ENCODE data around the gene HSD11B1. TPM values are rescaled to one million over a fixed set of nuclear protein-coding genes. Genes with fewer than 3 reads are reported as not detected.

Gene HSD11B1
- total RNA-seq, 1 donor from 2014 or later: not detected

DNA sequence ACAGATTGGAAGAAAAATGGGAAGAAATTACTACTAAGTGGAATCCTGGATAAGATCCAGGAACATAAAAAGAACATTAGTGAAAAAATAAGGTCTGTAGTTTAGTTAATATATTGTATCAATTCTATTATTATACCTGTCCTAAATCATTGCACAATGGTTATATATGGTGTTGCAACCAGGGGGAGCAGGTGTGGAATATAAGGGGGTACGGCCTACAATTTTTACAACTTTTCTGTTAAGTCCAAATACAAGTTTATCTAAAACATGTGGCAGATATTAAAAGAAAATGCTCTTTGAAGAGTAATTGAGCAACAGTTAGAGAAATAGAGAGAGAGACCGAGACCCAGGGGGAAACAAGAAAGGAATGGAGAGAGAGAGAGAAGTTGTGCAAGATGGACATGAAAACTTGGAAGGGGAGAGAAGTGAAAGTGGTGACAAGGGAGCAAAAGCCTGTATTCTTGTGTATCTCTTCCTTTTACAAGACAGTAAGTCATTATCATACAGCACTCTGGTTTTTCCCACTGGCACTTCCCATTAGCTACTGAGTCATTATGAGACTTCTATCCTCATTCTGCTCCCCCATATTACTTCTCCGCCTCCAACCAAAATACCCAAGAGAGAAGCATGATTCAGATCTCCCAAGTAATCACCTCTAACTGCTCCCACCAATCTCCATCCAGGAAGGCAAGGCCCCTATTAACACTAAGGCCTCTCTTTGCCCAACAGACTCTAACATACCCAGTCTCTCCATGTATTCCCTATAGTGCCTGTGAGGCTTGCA is 29.0 kb downstream of the HSD11B1 start:
- no peak for DNase-seq (ENCODE audit: low read depth, low spot score)
- H3K36me3 Mint-ChIP-seq (ENCODE audit: low read depth): no peaks in the 10 kb centered on the region
- TF ChIP-seq, protein P1, sequence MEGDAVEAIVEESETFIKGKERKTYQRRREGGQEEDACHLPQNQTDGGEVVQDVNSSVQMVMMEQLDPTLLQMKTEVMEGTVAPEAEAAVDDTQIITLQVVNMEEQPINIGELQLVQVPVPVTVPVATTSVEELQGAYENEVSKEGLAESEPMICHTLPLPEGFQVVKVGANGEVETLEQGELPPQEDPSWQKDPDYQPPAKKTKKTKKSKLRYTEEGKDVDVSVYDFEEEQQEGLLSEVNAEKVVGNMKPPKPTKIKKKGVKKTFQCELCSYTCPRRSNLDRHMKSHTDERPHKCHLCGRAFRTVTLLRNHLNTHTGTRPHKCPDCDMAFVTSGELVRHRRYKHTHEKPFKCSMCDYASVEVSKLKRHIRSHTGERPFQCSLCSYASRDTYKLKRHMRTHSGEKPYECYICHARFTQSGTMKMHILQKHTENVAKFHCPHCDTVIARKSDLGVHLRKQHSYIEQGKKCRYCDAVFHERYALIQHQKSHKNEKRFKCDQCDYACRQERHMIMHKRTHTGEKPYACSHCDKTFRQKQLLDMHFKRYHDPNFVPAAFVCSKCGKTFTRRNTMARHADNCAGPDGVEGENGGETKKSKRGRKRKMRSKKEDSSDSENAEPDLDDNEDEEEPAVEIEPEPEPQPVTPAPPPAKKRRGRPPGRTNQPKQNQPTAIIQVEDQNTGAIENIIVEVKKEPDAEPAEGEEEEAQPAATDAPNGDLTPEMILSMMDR (conservative IDR thresholded peaks at IDR 0.05): no peak
- no peaks in the 10 kb centered on the region for H3K4me1 Mint-ChIP-seq
- no peak overlapping the region for H3K4me3 Mint-ChIP-seq
- peaks cover 42% of the 10 kb centered on the region for H3K27me3 Mint-ChIP-seq (ENCODE audit: low read depth)
- no peak overlapping the region for H3K27ac Mint-ChIP-seq (ENCODE audit: unreplicated experiment)
- H3K9me3 Mint-ChIP-seq: no peaks in the 10 kb centered on the region

DNA sequence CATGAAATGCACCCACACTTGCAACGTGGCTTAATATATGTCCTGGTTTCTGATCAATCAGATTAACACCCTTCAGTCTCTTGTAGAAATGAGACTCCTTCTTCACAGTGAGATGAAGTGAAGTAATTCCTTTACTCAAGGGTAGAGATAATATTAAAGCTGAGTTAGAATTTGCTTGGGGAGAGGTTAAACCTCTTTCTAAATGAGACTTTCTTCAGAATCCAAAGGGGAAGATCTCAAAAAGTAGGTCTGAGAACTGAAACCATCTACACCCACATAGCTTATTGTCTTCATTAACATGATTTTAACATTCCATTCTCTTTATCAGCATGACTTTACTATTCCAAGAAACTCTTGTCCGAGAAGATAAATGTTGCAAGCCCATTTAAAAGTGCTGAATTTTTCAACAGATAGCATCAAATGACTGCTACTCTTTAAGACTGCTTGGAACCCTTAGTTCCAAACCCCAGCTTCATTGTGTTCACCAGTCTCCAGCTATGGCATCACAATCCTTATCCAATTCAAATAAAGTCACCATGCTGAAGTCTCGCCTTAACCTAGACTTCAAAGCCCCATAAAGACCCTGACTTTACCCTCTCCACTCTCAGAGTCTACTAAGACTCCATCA is 32.0 kb downstream of the HSD11B1 start:
- Mint-ChIP-seq H3K27me3 (ENCODE audit: low read depth) (peaks cover 41% of the 10 kb centered on the region), H3K36me3 (ENCODE audit: low read depth) (no peaks in the 10 kb centered on the region), H3K4me1 (no peaks in the 10 kb centered on the region), H3K4me3 (no peak overlapping the region), H3K9me3 (peaks cover 3% of the 10 kb centered on the region), H3K27ac (ENCODE audit: unreplicated experiment) (no peak overlapping the region)
- TF ChIP-seq, protein P1 (conservative IDR thresholded peaks at IDR 0.05): no peak
- DNase-seq (ENCODE audit: low read depth, low spot score): no peak

DNA sequence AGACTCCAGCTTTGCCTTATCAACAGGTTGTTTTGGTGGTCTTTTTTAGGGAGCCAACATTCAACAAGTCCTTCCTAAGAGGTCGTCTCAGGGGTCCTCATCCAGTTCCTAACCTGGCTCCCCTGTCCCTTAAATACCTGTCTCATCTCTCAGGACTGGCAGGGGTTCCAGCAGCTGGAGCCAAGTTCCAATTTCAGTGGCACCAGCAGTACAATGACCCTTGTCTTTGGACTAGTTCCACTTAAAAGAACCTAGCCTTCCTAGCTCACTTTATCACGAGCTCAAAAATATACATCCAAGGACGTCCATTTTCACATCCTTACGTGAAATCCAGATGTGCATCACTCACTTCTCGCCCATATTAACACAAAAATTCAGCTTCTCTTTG is 32.5 kb downstream of the HSD11B1 start:
- no peaks in the 10 kb centered on the region for H3K4me1 Mint-ChIP-seq
- peaks cover 3% of the 10 kb centered on the region for H3K9me3 Mint-ChIP-seq
- no peak overlapping the region for H3K27ac Mint-ChIP-seq (ENCODE audit: unreplicated experiment)
- H3K36me3 Mint-ChIP-seq (ENCODE audit: low read depth): no peaks in the 10 kb centered on the region
- no peak for DNase-seq (ENCODE audit: low read depth, low spot score)
- H3K27me3 Mint-ChIP-seq (ENCODE audit: low read depth): peaks cover 45% of the 10 kb centered on the region
- TF ChIP-seq, protein P1 (conservative IDR thresholded peaks at IDR 0.05): no peak
- H3K4me3 Mint-ChIP-seq: no peak overlapping the region

DNA sequence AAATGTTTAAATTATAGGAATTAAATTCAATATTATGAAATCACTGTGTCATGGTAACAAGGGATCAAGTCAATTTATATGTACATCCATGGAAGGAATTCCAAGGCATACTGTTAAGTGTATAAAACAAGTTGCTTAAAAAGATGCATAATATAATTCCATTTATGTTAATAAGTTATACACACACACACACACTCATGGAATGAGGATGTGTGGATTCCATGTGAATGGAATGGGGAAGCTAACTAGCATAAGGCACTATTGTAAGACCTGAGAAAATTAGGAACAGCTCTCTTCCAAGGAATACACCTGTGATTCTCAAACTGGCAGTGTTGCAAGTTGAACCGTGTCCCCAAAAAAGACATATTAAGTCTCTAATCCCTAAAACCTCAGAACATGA is 33.6 kb downstream of the HSD11B1 start:
- Mint-ChIP-seq H3K27ac (ENCODE audit: unreplicated experiment) (no peak overlapping the region), H3K9me3 (peaks cover 3% of the 10 kb centered on the region), H3K27me3 (ENCODE audit: low read depth) (peaks cover 49% of the 10 kb centered on the region), H3K4me3 (no peak overlapping the region), H3K36me3 (ENCODE audit: low read depth) (no peaks in the 10 kb centered on the region), H3K4me1 (no peaks in the 10 kb centered on the region)
- DNase-seq (ENCODE audit: low read depth, low spot score): no peak
- TF ChIP-seq, protein P1 (conservative IDR thresholded peaks at IDR 0.05): no peak

DNA sequence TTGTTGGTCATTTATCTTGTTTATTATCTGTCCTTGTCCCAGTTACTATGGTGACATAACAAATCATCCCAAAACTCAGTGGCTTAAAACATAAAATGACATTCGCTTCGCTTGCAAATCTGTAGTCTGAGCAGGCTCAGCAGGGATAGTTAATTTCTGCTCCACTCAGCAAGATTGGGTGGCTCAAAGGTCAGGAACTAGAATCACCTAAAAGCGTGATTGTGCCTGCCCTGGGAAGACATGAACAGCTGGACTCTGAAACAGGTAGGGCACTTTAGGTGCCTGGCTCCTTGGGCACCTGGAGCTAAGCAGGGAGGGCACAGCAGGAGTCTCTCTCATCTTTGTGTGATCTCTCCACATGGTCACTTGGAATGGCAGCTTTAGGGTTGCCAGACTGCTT is 36.5 kb downstream of the HSD11B1 start:
- peaks cover 38% of the 10 kb centered on the region for H3K27me3 Mint-ChIP-seq (ENCODE audit: low read depth)
- TF ChIP-seq, protein P1 (conservative IDR thresholded peaks at IDR 0.05): no peak
- H3K4me3 Mint-ChIP-seq: no peak overlapping the region
- no peak for DNase-seq (ENCODE audit: low read depth, low spot score)
- peaks cover 3% of the 10 kb centered on the region for H3K9me3 Mint-ChIP-seq
- H3K36me3 Mint-ChIP-seq (ENCODE audit: low read depth): no peaks in the 10 kb centered on the region
- no peak overlapping the region for H3K27ac Mint-ChIP-seq (ENCODE audit: unreplicated experiment)
- no peaks in the 10 kb centered on the region for H3K4me1 Mint-ChIP-seq
